Measurements from ENCODE around the gene RNF130.

The RNF130 gene

GRCh38 chr5:180040287-180041214 lies 31.0 kb downstream of the RNF130 start:
- H3K9me3 ChIP-seq, result peaks cover 0 to 7% (median 4%) of the 10 kb centered on the region in 3 donors
- TF ChIP-seq, protein P1, sequence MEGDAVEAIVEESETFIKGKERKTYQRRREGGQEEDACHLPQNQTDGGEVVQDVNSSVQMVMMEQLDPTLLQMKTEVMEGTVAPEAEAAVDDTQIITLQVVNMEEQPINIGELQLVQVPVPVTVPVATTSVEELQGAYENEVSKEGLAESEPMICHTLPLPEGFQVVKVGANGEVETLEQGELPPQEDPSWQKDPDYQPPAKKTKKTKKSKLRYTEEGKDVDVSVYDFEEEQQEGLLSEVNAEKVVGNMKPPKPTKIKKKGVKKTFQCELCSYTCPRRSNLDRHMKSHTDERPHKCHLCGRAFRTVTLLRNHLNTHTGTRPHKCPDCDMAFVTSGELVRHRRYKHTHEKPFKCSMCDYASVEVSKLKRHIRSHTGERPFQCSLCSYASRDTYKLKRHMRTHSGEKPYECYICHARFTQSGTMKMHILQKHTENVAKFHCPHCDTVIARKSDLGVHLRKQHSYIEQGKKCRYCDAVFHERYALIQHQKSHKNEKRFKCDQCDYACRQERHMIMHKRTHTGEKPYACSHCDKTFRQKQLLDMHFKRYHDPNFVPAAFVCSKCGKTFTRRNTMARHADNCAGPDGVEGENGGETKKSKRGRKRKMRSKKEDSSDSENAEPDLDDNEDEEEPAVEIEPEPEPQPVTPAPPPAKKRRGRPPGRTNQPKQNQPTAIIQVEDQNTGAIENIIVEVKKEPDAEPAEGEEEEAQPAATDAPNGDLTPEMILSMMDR (IDR thresholded peaks at IDR 0.05), result no peak
- peaks cover 27 to 34% (median 30%) of the 10 kb centered on the region in 3 donors for H3K36me3 ChIP-seq
- H3K27ac ChIP-seq, result no peak overlapping the region
- no peaks in the 10 kb centered on the region for H3K27me3 ChIP-seq
- H3K4me3 ChIP-seq, result no peak overlapping the region
- intact Hi-C loops (cut with DNase I; ENCODE audit: low total_unique reads), result no loop called here
- no peak for DNase-seq
- no peaks in the 10 kb centered on the region for H3K4me1 ChIP-seq

- no peaks in the 10 kb centered on the region for H3K27me3 ChIP-seq
- H3K4me1 ChIP-seq, result no peaks in the 10 kb centered on the region
- intact Hi-C loops (cut with DNase I; ENCODE audit: low total_unique reads), result no loop called here
- DNase-seq, result no peak
- H3K9me3 ChIP-seq, result peaks cover 0 to 8% (median 7%) of the 10 kb centered on the region in 3 donors
- no peak overlapping the region for H3K27ac ChIP-seq
- TF ChIP-seq, protein P1 (IDR thresholded peaks at IDR 0.05), result no peak
- H3K36me3 ChIP-seq, result peaks cover 32 to 44% (median 41%) of the 10 kb centered on the region in 3 donors
- no peak overlapping the region for H3K4me3 ChIP-seq
Observed at GRCh38 chr5:180035206-180035931, 36.2 kb downstream of the RNF130 start.

- Histone ChIP-seq H3K27me3 (no peaks in the 10 kb centered on the region), H3K9me3 (peaks cover 0 to 8% (median 7%) of the 10 kb centered on the region in 3 donors), H3K27ac (no peak overlapping the region), H3K4me1 (peaks cover 0 to 2% (median 0%) of the 10 kb centered on the region in 4 donors), H3K4me3 (no peak overlapping the region), H3K36me3 (peaks cover 32 to 42% (median 38%) of the 10 kb centered on the region in 3 donors)
- DNase-seq, result no peak
- TF ChIP-seq, protein P1 (IDR thresholded peaks at IDR 0.05), result no peak
- intact Hi-C loops (cut with DNase I; ENCODE audit: low total_unique reads), result no loop called here
Observed at GRCh38 chr5:180034564-180034963, 37.0 kb downstream of the RNF130 start.

GRCh38 chr5:180027459-180028089 lies 44.0 kb downstream of the RNF130 start:
- H3K36me3 ChIP-seq, result peaks cover 0 to 4% (median 3%) of the 10 kb centered on the region in 3 donors
- intact Hi-C loops (cut with DNase I; ENCODE audit: low total_unique reads), result no loop called here
- H3K27me3 ChIP-seq, result no peaks in the 10 kb centered on the region
- TF ChIP-seq, protein P1 (IDR thresholded peaks at IDR 0.05), result no peak
- H3K4me3 ChIP-seq, result no peak overlapping the region
- no peaks in the 10 kb centered on the region for H3K9me3 ChIP-seq
- peaks cover 0 to 8% (median 4%) of the 10 kb centered on the region in 4 donors for H3K4me1 ChIP-seq
- H3K27ac ChIP-seq, result no peak overlapping the region
- no peak for DNase-seq

DNA sequence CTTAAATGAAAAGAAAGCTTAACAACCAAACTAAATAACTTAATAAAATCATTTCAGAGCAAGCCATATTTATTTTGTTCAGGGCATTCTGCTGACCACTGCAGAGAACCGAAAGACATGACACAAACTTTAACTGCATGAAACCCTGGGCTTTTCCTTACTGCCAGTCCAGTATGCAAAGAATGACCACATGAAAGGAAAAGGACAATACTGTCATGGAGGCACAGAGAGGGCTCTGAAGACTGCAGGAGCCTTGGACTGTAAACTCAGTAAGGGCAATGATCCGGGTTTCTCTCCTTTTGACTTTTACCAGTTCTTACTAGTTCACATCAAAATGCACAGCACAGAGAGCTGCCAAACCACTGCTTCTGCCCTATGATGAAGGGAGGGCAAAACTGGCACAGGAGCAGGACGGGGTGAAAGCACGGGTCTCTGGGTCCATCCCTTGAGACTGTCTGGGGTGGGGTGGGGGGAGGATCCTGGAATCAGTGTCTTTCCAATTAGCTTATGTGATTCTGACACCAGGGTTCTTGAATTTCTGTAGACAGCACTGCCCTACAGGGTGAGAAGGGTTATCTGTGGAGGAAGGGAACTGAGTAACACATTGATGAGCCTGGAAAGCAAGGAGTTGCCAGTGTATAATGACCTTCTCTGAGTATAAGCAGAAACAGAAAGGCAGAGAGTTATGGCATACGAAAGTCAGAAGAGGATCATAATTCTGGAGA lies 44.7 kb downstream of the RNF130 start:
- Histone ChIP-seq H3K36me3 (peaks cover 0 to 4% (median 0%) of the 10 kb centered on the region in 3 donors), H3K4me3 (no peak overlapping the region), H3K27ac (no peak overlapping the region), H3K4me1 (peaks cover 0 to 8% (median 4%) of the 10 kb centered on the region in 4 donors), H3K27me3 (no peaks in the 10 kb centered on the region), H3K9me3 (no peaks in the 10 kb centered on the region)
- intact Hi-C loops (cut with DNase I; ENCODE audit: low total_unique reads), result no loop called here
- TF ChIP-seq, protein P1 (IDR thresholded peaks at IDR 0.05), result no peak
- no peak for DNase-seq

Measured in tibial artery (tissue), 4 donors.